IPS-18c (cell line): ENCODE results near the gene EXOC6B.
"Not testable (repeated sequence)": the region's sequence is repeated elsewhere in the genome, so short reads cannot be mapped to it uniquely, and the experiment has no call there.

Source experiments
- H3K4me3 ChIP-seq: 2 replicates; pipeline ENCODE4 v1.7.0; 2013; ENCODE audit warnings: low read depth, mild to moderate bottlenecking, low read length, moderate library complexity; ENCODE audit not compliant: insufficient read depth
- H3K9me3 ChIP-seq: one replicate; pipeline ENCODE4 v1.6.1; 2013; ENCODE audit warnings: mild to moderate bottlenecking, low read length, moderate library complexity; ENCODE audit not compliant: control insufficient read depth, insufficient read depth

EXOC6B gene

DNA sequence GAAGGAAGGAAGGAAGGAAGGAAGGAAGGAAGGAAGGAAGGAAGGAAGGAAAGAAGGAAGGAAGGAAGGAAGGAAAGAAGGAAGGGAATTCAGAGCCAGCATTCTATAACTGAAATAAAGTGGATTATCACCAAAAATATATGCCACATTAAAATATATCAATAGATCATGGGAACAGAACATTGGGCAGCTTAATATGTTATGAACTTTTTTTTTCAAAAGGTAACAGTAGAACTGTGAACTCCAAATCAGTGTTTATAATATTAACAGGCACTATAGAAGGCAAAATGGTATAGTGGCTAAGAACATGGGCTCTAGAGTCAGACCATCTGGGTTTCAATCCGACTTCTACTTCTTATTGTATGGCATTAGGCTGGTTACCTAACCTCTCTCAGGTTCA is 313.5 kb downstream of the EXOC6B start:
- no peak overlapping the region for H3K4me3 ChIP-seq
- H3K9me3 ChIP-seq, result no peaks in the 10 kb centered on the region

GRCh38 chr2:72511906-72512305 is 313.9 kb downstream of the EXOC6B start:
- Histone ChIP-seq H3K9me3 (no peaks in the 10 kb centered on the region), H3K4me3 (no peak overlapping the region)

- no peak overlapping the region for H3K4me3 ChIP-seq
- peaks cover 2% of the 10 kb centered on the region for H3K9me3 ChIP-seq
Measured at GRCh38 chr2:72497763-72498162, 328.1 kb downstream of the EXOC6B start.

GRCh38 chr2:72496479-72496878 is 329.4 kb downstream of the EXOC6B start:
- Histone ChIP-seq H3K4me3 (no peak overlapping the region), H3K9me3 (peaks cover 2% of the 10 kb centered on the region)

GRCh38 chr2:72494392-72494791 is 331.4 kb downstream of the EXOC6B start:
- no peaks in the 10 kb centered on the region for H3K9me3 ChIP-seq

DNA sequence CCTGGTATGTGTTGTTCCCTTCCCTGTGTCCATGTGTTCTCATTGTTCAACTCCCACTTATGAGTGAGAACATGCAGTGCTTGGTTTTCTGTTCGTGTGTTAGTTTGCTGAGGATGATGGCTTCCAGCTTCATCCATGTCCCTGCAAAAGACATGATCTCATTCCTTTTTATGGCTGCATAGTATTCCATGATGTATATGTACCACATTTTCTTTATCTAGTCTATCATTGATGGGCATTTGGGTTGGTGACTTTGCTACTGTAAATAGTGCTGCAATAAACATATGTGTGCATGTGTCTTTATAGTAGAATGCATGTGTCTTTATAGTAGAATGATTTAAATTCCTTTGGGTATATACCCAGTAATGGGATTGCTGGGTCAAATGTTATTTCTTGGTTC is 341.2 kb downstream of the EXOC6B start:
- H3K9me3 ChIP-seq, H3K4me3 ChIP-seq: not testable (repeated sequence)

More at GRCh38 chr2:72494392-72494791, 331.4 kb downstream of the EXOC6B start:
- no peak overlapping the region for H3K4me3 ChIP-seq

DNA sequence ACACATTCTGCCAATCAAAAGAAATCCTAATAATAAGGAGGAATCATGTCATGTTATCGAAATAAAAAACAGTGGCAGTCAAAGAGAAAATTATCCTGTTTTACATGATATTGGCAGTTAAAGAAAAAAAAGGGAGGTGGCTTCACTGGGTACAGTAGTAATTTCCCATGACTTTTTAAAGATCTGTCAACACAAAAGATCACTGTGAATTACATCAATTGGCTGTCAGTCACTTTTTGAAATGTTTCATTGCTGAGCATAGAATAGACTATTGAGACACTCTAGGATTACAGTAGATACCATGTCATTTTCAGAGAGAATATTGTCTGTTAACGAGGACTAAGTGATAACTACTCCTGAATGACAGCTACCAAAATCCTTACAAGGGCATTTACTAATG is 342.5 kb downstream of the EXOC6B start:
- Histone ChIP-seq H3K9me3 (no peaks in the 10 kb centered on the region), H3K4me3 (no peak overlapping the region)

DNA sequence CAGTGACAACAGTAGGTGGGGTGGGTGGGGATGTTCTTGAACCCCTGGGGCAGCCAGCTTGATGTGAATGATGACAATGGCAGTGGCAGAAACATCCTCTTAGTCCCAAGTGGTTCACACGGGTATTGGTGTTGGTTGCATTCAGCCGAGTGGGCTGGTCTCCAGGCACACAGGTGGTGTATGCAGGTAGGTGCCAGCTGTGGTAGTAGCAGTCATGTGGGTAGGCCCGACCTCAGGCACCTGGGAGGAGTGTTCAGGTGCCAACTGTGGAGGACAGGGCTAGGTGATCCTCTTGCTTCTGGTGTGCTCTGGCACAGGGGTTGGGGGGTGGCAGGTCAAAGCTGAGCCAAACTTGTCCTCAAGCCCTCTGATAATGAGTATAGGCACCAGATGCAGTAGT is 350.6 kb downstream of the EXOC6B start:
- H3K9me3 ChIP-seq, result no peaks in the 10 kb centered on the region

DNA sequence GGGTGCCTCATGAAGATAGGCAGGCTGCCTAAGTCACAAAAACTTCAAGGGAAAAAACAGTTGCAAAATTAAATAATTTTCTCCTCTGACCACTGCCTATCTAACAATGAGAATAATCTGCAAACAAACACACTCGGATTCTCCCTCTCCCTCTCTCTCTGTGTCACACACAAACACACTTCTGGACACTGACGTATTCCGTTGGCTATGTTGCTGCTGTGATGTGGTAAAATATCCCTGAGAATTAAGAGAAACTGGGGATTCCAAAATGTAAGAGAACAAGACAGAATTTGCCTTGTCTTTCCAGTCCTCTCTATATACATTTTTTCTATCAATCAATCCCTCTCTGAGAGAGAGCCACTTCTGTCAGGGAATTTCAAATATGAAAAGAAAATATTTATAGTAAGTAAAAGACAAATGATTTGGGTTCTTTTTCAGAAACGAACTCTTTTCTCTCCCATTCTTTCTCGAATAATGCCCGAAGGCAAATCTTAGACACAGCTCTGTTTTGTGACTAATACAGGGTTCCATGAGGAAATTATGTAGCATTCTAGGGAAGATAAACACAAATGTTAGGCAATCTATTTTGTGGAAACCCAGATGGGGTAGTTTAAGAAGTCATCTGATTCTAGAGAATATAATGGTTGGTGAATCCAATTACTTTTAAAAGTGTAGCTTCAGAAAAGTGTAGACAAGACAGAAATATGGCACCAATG is 367.9 kb downstream of the EXOC6B start:
- Histone ChIP-seq H3K4me3 (no peak overlapping the region), H3K9me3 (peaks cover 3% of the 10 kb centered on the region)

More for the DNA sequence above, 350.6 kb downstream of the EXOC6B start:
- H3K4me3 ChIP-seq, result no peak overlapping the region

GRCh38 chr2:72454189-72454588 is 371.6 kb downstream of the EXOC6B start:
- Histone ChIP-seq H3K9me3 (peaks cover 3% of the 10 kb centered on the region), H3K4me3 (no peak overlapping the region)

GRCh38 chr2:72442270-72442669 is 383.6 kb downstream of the EXOC6B start:
- peaks cover 3% of the 10 kb centered on the region for H3K9me3 ChIP-seq
- H3K4me3 ChIP-seq, result no peak overlapping the region

DNA sequence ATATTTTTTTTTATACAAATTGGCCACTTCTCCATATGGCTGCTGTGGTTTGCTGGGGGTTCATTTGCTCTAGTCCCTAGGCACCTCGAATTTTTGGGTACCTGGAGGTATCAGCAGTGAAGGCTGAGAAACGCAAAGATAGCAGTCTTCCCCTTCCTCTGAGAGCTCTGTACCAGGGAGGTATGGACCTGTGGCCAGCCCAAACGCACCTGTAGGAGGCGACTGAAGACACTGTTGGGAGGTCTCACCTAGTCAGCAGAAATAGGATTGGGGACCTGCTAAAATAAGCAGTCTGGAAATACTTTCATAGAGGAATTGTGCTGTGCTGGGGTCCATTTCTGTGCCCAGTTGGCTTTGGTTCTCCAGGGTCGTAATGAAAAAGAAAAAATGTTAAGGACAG is 385.9 kb downstream of the EXOC6B start:
- H3K9me3 ChIP-seq, result peaks cover 3% of the 10 kb centered on the region
- H3K4me3 ChIP-seq, result no peak overlapping the region

DNA sequence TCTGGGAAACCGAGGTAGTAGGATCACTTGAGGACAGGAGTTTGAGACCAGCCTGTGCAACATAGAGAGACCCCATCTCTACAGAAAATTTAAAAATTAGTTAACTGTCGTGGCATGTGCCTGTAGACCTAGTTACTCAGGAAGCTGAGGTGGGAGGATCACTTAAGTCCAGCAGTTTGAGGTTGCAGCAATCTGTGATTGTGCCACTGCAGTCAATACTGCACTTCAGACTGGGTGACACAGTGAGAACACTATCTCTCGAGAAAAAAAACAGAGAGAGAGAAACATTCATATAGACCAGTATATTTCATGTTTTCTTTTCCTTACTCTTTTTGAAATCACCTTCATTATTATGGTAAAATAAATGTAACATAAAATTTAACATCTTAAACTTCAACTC is 387.5 kb downstream of the EXOC6B start:
- H3K9me3 ChIP-seq, result no peaks in the 10 kb centered on the region

GRCh38 chr2:72431737-72432136 is 394.1 kb downstream of the EXOC6B start:
- H3K9me3 ChIP-seq, result no peaks in the 10 kb centered on the region
- H3K4me3 ChIP-seq, result no peak overlapping the region

More for the DNA sequence above, 387.5 kb downstream of the EXOC6B start:
- no peak overlapping the region for H3K4me3 ChIP-seq

GRCh38 chr2:72427022-72427861 is 398.6 kb downstream of the EXOC6B start:
- H3K9me3 ChIP-seq, result no peaks in the 10 kb centered on the region
- no peak overlapping the region for H3K4me3 ChIP-seq

GRCh38 chr2:72425996-72426395 is 399.8 kb downstream of the EXOC6B start:
- Histone ChIP-seq H3K9me3 (no peaks in the 10 kb centered on the region), H3K4me3 (no peak overlapping the region)

- no peak overlapping the region for H3K4me3 ChIP-seq
- H3K9me3 ChIP-seq, result no peaks in the 10 kb centered on the region
Measured at GRCh38 chr2:72423756-72424155, 402.1 kb downstream of the EXOC6B start.

GRCh38 chr2:72421771-72422379 is 404.0 kb downstream of the EXOC6B start:
- H3K9me3 ChIP-seq, H3K4me3 ChIP-seq: not testable (repeated sequence)
